Heart left ventricle (tissue), 16 donors: ENCODE results near the gene EBP. TPM values are rescaled to one million over a fixed set of nuclear protein-coding genes. Genes with fewer than 3 reads are reported as not detected.

ENCODE experiments used
- ATAC-seq, 4 donors: fragments of 200-7000 bp; cut with Tn5 transposase; one replicate each; pipeline ENCODE4 v1.9.1; 2020 to 2022; ENCODE audit warnings: moderate library complexity in 4 of 4, mild to moderate bottlenecking in 3 of 4, moderate number of reproducible peaks in 1 of 4
- DNase-seq, 5 donors: peaks; one replicate each; pipeline ENCODE4 v3.0.0-alpha.2; 2020
- H3K27ac ChIP-seq, 12 donors: fragments of 200-600 bp; sonication (generic) in 4 of 12; one replicate each; pipeline versions ENCODE4 v1.5.0 to v1.8.0; 2016 to 2022; ENCODE audit warnings: mild to moderate bottlenecking in 2 of 12
- H3K27me3 ChIP-seq, 9 donors: fragments of 200-600 bp; sonication (generic) in 2 of 9; one replicate each; pipeline versions ENCODE4 v1.5.1 to v1.8.0; 2016 to 2022; ENCODE audit warnings: mild to moderate bottlenecking in 3 of 9
- H3K36me3 ChIP-seq, 9 donors: fragments of 200-600 bp; sonication (generic) in 2 of 9; one replicate each; pipeline versions ENCODE4 v1.5.0 to v1.8.0; 2018 to 2022; ENCODE audit warnings: mild to moderate bottlenecking in 2 of 9
- H3K4me1 ChIP-seq, 12 donors: fragments of 200-600 bp; sonication (generic) in 4 of 12; one replicate each; pipeline versions ENCODE4 v1.5.0 to v1.8.0; 2016 to 2022; ENCODE audit warnings: mild to moderate bottlenecking in 3 of 12
- H3K4me3 ChIP-seq, 12 donors: fragments of 200-600 bp; sonication (generic) in 4 of 12; one replicate each; pipeline versions ENCODE4 v1.5.0 to v1.8.0; 2017 to 2022; ENCODE audit warnings: mild to moderate bottlenecking in 9 of 12, moderate library complexity in 4 of 12
- H3K9me3 ChIP-seq, 12 donors: fragments of 200-600 bp; sonication (generic) in 4 of 12; one replicate each; pipeline versions ENCODE4 v1.5.0 to v1.8.0; 2016 to 2022; ENCODE audit warnings: mild to moderate bottlenecking in 1 of 12
- POLR2A ChIP-seq, 2 donors: fragments of 450-650 bp; IDR thresholded peaks; one replicate each; pipeline ENCODE4 v1.6.1; 2017; ENCODE audit warnings: antibody characterized with exemption in 2 of 2, mild to moderate bottlenecking in 2 of 2, moderate library complexity in 2 of 2
- WGBS, 4 donors: extraction: QIAGEN DNeasy Blood & Tissue Kit in 2 of 4; methylation state at CpG; one replicate each; pipeline versions ENCODE4 v1.1.5 to v1.1.7; 2013 to 2018; 5-methylcytosine and 5-hydroxymethylcytosine counted together
- intact Hi-C, 10 donors: fragments of 100-400 bp; cut with DNase I; formaldehyde crosslinking; loops; one replicate each; pipeline versions ENCODE4 v1.11.1 to v1.14.2; 2022
- polyA plus RNA-seq, 2 donors: library from polyadenylated mRNA; stranded (reverse); fragments of 200-250 nt; gene quantifications; one replicate each; pipeline ENCODE4 v1.2.3, GENCODE V29; 2013
- total RNA-seq, 9 donors: library from RNA; depleted of rRNA in 2 of 9; stranded (reverse); fragments of >200 nt in 2 of 9; fragmentation: NEBNext Ultra II Directional in 3 of 9; extraction: Animal tissue kit (Norgen Biotek cat#: 25700) in 3 of 9; gene quantifications; one replicate each; pipeline versions ENCODE4 v1.1.0 to v1.2.4, GENCODE V29; 2016 to 2023
- TF ChIP-seq, protein P1 (sequence below), 12 donors: fragments of 200-600 bp; sonication (generic) in 4 of 12; IDR thresholded peaks; one replicate each; pipeline versions ENCODE4 v1.5.0 to v1.8.0; 2018 to 2022; ENCODE audit warnings: antibody characterized with exemption in 12 of 12, mild to moderate bottlenecking in 5 of 12
- donor health status: ischemic (EF 13 %, LVEDD 7.1; RV severe dilation, severe dysfunction).
- donor health status: healthy with polysubstance abuse.
- donor health status: DM: no; HTN: yes; CAD: no.
- donor health status: DM: no; HTN: no; CAD: no.
- donor health status: ischemic (EF 25% LVEDD 6.9; RV normal size, moderate dysfunction).
- donor health status: ischemic (EF 25% LVEDD 5.7; RV mildly dilated, moderate dysfunction).
- donor health status: healthy.
- donor health status: DM: yes; HTN: yes; CAD: no.
- donor health status: ischemic (EF 35%, LVEDD 5.7; RV mildly dilated, moderate dysfunction).
- donor health status: nonischemic (EF 11% LVEDD 7.7; RV severe dilation, severe dysfunction).
- donor health status: DM: yes; HTN: yes; CAD: no.
- donor health status: PGD.
- donor health status: ischemic (EF 29% LVEDD 5.4; RV normal size, mild dysfunction).
- donor health status: nonischemic (EF 23%, LVEDD 6.1; RV moderate dilation, normal function).

Gene EBP
- total and polyA plus RNA-seq, 11 donors, result 37.1 to 118 (median 57.5) TPM

- intact Hi-C loops, result loop anchor here in 2 of 10 donors (5.0 to 10.0 kb wide), 2 partner anchors 421 to 423 kb away; no protein-coding TSS in a partner anchor
- no peak overlapping the region for H3K27ac ChIP-seq
- no peak for TF ChIP-seq POLR2A (IDR thresholded peaks at IDR 0.05)
- TF ChIP-seq, protein P1, sequence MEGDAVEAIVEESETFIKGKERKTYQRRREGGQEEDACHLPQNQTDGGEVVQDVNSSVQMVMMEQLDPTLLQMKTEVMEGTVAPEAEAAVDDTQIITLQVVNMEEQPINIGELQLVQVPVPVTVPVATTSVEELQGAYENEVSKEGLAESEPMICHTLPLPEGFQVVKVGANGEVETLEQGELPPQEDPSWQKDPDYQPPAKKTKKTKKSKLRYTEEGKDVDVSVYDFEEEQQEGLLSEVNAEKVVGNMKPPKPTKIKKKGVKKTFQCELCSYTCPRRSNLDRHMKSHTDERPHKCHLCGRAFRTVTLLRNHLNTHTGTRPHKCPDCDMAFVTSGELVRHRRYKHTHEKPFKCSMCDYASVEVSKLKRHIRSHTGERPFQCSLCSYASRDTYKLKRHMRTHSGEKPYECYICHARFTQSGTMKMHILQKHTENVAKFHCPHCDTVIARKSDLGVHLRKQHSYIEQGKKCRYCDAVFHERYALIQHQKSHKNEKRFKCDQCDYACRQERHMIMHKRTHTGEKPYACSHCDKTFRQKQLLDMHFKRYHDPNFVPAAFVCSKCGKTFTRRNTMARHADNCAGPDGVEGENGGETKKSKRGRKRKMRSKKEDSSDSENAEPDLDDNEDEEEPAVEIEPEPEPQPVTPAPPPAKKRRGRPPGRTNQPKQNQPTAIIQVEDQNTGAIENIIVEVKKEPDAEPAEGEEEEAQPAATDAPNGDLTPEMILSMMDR (IDR thresholded peaks at IDR 0.05), result no peak
- H3K9me3 ChIP-seq, result no peaks in the 10 kb centered on the region
- H3K36me3 ChIP-seq, result no peaks in the 10 kb centered on the region
- 67 to 80% (median 77%) methylated on average over 5 of the region's 5 CpGs for WGBS, 4 donors
- H3K27me3 ChIP-seq, result no peaks in the 10 kb centered on the region
- H3K4me3 ChIP-seq, result no peak overlapping the region
- peaks cover 0 to 10% (median 3%) of the 10 kb centered on the region in 12 donors for H3K4me1 ChIP-seq
- ATAC-seq (no peak), DNase-seq (no peak)
Measured at GRCh38 chrX:48505481-48505880, 16.1 kb upstream of the EBP start.

GRCh38 chrX:48507246-48507645 is 14.4 kb upstream of the EBP start:
- intact Hi-C loops, result loop anchor here in 2 of 10 donors (5.0 to 10.0 kb wide), 2 partner anchors 422 to 425 kb away; no protein-coding TSS in a partner anchor
- WGBS, 4 donors, result 78 to 91% (median 81%) methylated on average over 5 of the region's 5 CpGs

GRCh38 chrX:48508400-48509244 is 13.0 kb upstream of the EBP start, which contains the start of gene PORCN:
Gene PORCN (plus strand): TSS chrX:48508992. CDS start chrX:48509821, 829 bp downstream.
- Histone ChIP-seq H3K4me3 (peak within 1 kb of the TSS; percentile 31 to 97 (median 76)), H3K27ac (peak within 1 kb of the TSS in 11 of 12 donors; percentile 50 to 86 (median 79)), H3K9me3 (no peaks in the 10 kb centered on the region), H3K4me1 (peaks cover 0 to 10% (median 3%) of the 10 kb centered on the region in 12 donors), H3K27me3 (no peaks in the 10 kb centered on the region), H3K36me3 (peaks cover 0 to 4% (median 0%) of the 10 kb centered on the region in 9 donors)
- DNase-seq (peak; percentile 87 to 92 (median 89)), ATAC-seq (peak; percentile 85 to 97 (median 95))
- WGBS, 4 donors, result 0 to 39% (median 13%) methylated on average over 21 to 65 of the region's 65 CpGs
- intact Hi-C loops, result loop anchor here in 2 of 10 donors (5.0 to 10.0 kb wide), 2 partner anchors 424 to 426 kb away; no protein-coding TSS in a partner anchor
- TF ChIP-seq, protein P1 (IDR thresholded peaks at IDR 0.05), result no peak
- TF ChIP-seq POLR2A (IDR thresholded peaks at IDR 0.05), result peak in 1 of 2 donors; percentile 68

More at GRCh38 chrX:48507246-48507645, 14.4 kb upstream of the EBP start:
- Histone ChIP-seq H3K27ac (no peak overlapping the region), H3K36me3 (peaks cover 0 to under 1% (median 0%) of the 10 kb centered on the region in 9 donors), H3K4me3 (no peak overlapping the region), H3K9me3 (no peaks in the 10 kb centered on the region), H3K4me1 (peaks cover 0 to 10% (median 3%) of the 10 kb centered on the region in 12 donors), H3K27me3 (no peaks in the 10 kb centered on the region)
- DNase-seq (no peak), ATAC-seq (no peak)
- no peak for TF ChIP-seq POLR2A (IDR thresholded peaks at IDR 0.05)
- TF ChIP-seq, protein P1 (IDR thresholded peaks at IDR 0.05), result no peak

- no peaks in the 10 kb centered on the region for H3K9me3 ChIP-seq
- TF ChIP-seq, protein P1 (IDR thresholded peaks at IDR 0.05), result no peak
- no peak for TF ChIP-seq POLR2A (IDR thresholded peaks at IDR 0.05)
- intact Hi-C loops, result loop anchor here in 2 of 10 donors (5.0 to 10.0 kb wide), 2 partner anchors 424 to 427 kb away; no protein-coding TSS in a partner anchor
- WGBS, 4 donors, result 2 to 33% (median 15%) methylated on average over 10 to 16 of the region's 16 CpGs
- H3K27ac ChIP-seq, result peak overlapping the region in 10 of 12 donors; percentile 50 to 86 (median 80)
- ATAC-seq, result peak in 2 of 4 donors; percentile 3 to 7
- no peaks in the 10 kb centered on the region for H3K27me3 ChIP-seq
- no peak for DNase-seq
- H3K4me3 ChIP-seq, result peak overlapping the region; percentile 31 to 97 (median 76)
- peaks cover 0 to 10% (median 3%) of the 10 kb centered on the region in 12 donors for H3K4me1 ChIP-seq
- peaks cover 0 to 4% (median 0%) of the 10 kb centered on the region in 9 donors for H3K36me3 ChIP-seq
Measured at GRCh38 chrX:48509245-48509590, 12.4 kb upstream of the EBP start.
